Measurements from ENCODE around the gene PRR35.

DNA sequence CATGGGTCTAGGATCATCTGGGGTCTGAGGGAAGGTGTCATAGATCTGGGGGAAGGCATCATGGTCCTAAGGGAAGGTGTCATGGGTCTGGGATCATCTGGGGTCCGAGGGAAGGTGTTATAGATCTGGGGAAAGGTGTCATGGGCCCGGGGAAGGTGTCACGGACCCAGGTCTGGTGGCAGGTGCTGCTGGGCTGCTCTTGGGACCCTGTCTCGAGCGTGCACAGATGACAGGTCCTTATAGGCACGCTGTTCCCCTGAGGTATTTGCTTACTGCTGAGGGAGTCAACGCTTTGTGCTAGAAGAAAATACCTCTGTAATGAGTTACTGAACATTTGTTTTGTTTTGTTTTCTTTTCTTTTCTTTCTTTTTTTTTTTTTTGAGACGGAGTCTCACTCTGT is 31.0 kb downstream of the PRR35 start:
- TF ChIP-seq CTCF (conservative IDR thresholded peaks at IDR 0.05) (no peak), ZFX (IDR thresholded peaks at IDR 0.05) (no peak)
